ENCODE results near the gene GP1BB. TPM values are rescaled to one million over a fixed set of nuclear protein-coding genes. Genes with fewer than 3 reads are reported as not detected.

Gene GP1BB
- total and polyA plus RNA-seq, 12 donors: 5.3 to 56.1 (median 9.5) TPM; not detected in 6

DNA sequence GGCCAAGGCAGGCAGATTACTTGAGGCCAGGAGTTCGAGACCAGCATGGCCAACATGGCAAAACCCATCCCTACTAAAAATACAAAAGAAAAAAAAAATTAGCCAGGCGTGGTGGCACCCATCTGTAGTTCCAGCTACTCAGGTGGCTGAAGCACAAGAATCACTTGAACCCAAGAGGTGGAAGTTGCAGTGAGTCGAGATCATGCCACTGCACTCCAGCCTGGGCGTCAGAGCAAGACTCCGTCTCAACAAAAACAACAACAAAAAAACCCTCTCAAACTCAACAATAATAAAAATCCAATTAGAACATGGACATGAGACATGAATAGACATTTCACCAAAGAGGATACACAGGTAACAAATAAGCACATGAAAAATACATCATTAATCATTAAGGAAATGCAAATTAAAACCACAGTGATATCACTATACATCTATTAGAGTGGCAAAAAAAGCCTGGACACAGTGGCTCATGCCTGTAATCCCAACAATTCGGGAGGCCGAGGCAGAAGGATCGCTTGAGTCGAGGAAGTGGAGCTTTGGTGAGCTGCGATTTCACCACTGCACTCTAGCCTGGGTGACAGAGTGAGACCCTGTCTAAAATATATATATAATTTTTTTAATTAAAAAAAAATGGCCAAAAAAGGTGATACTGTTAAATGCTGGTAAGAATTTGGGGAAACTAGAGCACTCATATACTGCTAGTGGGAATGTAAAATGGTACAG is 21.8 kb upstream of the GP1BB start:
- no peaks in the 10 kb centered on the region for H3K9me3 ChIP-seq
- H3K27ac ChIP-seq: no peak overlapping the region
- no peaks in the 10 kb centered on the region for H3K4me1 ChIP-seq
- DNase-seq (no peak), ATAC-seq (no peak)
- WGBS, 2 donors: 83 to 86% methylated on average over 10 of the region's 10 CpGs
- H3K27me3 ChIP-seq: peaks cover 0 to 19% (median 5%) of the 10 kb centered on the region in 7 donors
- no peaks in the 10 kb centered on the region for H3K36me3 ChIP-seq
- no peak overlapping the region for H3K4me3 ChIP-seq
- intact Hi-C loops (cut with DNase I): no loop called here
- TF ChIP-seq, protein P1, sequence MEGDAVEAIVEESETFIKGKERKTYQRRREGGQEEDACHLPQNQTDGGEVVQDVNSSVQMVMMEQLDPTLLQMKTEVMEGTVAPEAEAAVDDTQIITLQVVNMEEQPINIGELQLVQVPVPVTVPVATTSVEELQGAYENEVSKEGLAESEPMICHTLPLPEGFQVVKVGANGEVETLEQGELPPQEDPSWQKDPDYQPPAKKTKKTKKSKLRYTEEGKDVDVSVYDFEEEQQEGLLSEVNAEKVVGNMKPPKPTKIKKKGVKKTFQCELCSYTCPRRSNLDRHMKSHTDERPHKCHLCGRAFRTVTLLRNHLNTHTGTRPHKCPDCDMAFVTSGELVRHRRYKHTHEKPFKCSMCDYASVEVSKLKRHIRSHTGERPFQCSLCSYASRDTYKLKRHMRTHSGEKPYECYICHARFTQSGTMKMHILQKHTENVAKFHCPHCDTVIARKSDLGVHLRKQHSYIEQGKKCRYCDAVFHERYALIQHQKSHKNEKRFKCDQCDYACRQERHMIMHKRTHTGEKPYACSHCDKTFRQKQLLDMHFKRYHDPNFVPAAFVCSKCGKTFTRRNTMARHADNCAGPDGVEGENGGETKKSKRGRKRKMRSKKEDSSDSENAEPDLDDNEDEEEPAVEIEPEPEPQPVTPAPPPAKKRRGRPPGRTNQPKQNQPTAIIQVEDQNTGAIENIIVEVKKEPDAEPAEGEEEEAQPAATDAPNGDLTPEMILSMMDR (IDR thresholded peaks at IDR 0.05): no peak

GRCh38 chr22:19703869-19704268 is 19.5 kb upstream of the GP1BB start:
- no peak for DNase-seq
- no peaks in the 10 kb centered on the region for H3K36me3 ChIP-seq

DNA sequence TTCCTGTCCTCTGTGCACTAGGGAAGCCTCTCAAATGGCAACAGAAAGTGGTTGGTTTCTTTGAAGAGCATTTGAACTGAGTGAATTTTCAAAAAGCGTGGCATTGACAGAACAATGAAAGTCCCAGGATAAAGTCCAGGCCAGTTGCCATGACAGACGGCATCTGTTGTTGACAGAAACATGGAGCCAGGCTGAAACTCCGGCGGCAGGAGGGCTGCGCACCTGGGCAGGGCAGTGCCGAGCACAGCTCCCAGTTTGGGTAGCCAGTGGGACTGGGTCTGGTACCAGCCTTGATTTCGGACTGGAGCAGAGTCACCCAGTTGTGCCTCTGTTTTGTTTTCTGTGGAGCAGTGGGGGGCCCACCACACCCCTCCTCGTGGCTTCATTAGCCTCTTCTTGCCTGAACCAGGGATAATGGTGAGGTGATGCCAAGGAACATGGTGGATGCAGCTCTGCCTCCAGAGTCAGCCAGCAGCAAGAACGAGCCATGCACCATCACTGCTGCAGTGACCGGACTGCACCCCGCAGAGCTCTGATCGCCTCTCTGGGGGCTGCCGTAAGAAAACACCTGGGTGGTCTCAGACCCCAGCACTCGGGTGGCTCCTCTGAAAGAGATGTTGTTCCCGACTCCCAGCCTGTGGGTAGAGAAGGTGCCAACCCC is 18.9 kb upstream of the GP1BB start:
- H3K9me3 ChIP-seq: no peaks in the 10 kb centered on the region
- ATAC-seq (no peak), DNase-seq (no peak)
- TF ChIP-seq, protein P1 (IDR thresholded peaks at IDR 0.05): no peak
- no peak overlapping the region for H3K4me3 ChIP-seq
- H3K27me3 ChIP-seq: peaks cover 0 to 33% (median 6%) of the 10 kb centered on the region in 7 donors
- intact Hi-C loops (cut with DNase I): no loop called here
- peaks cover 0 to 10% (median 5%) of the 10 kb centered on the region in 9 donors for H3K4me1 ChIP-seq
- H3K36me3 ChIP-seq: no peaks in the 10 kb centered on the region
- no peak overlapping the region for H3K27ac ChIP-seq
- WGBS, 2 donors: 77 to 83% methylated on average over 15 of the region's 15 CpGs

More at GRCh38 chr22:19703869-19704268, 19.5 kb upstream of the GP1BB start:
- Histone ChIP-seq H3K4me3 (no peak overlapping the region), H3K4me1 (peaks cover 0 to 6% (median 0%) of the 10 kb centered on the region in 9 donors), H3K27ac (no peak overlapping the region), H3K27me3 (peaks cover 0 to 32% (median 6%) of the 10 kb centered on the region in 7 donors), H3K9me3 (no peaks in the 10 kb centered on the region)
- no peak for ATAC-seq
- TF ChIP-seq, protein P1 (IDR thresholded peaks at IDR 0.05): no peak
- WGBS, 2 donors: 75 to 79% methylated on average over 9 of the region's 9 CpGs
- intact Hi-C loops (cut with DNase I): no loop called here

GRCh38 chr22:19705181-19705934 is 18.0 kb upstream of the GP1BB start:
- 66 to 69% methylated on average over 14 of the region's 14 CpGs for WGBS, 2 donors
- TF ChIP-seq, protein P1 (IDR thresholded peaks at IDR 0.05): no peak
- Histone ChIP-seq H3K4me3 (no peak overlapping the region), H3K27ac (no peak overlapping the region), H3K36me3 (no peaks in the 10 kb centered on the region), H3K27me3 (peaks cover 0 to 37% (median 6%) of the 10 kb centered on the region in 7 donors), H3K4me1 (peaks cover 0 to 10% (median 5%) of the 10 kb centered on the region in 9 donors), H3K9me3 (no peaks in the 10 kb centered on the region)
- ATAC-seq (no peak), DNase-seq (no peak)
- intact Hi-C loops (cut with DNase I): no loop called here
